AG08396 (cell line): Measurements from ENCODE around the gene HBS1L.

Source experiments
- DNase-seq: peaks from one replicate; pipeline ENCODE4 v3.0.0; 2012; ENCODE audit warnings: low spot score, mixed read lengths

The HBS1L gene

DNA sequence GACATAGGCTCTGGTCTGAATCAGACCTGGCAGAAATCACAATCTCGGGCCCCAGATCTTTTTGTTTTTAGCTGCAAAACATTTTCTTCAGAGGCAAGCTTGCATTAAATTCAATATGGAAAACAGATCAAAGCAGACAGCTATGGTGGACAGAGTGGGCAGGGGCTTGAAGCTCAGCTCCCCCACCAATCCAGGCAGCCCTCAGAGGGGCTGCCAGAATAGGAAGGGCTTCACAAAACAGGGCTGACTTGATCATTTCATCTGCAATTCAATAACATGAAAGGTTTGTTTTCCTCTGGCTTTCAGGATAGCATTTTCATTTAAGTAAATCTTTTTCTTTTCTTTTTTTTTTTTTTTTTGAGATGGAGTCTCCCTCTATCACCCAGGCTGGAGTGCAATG lies 55.5 kb downstream of the HBS1L start:
- no peak for DNase-seq

DNA sequence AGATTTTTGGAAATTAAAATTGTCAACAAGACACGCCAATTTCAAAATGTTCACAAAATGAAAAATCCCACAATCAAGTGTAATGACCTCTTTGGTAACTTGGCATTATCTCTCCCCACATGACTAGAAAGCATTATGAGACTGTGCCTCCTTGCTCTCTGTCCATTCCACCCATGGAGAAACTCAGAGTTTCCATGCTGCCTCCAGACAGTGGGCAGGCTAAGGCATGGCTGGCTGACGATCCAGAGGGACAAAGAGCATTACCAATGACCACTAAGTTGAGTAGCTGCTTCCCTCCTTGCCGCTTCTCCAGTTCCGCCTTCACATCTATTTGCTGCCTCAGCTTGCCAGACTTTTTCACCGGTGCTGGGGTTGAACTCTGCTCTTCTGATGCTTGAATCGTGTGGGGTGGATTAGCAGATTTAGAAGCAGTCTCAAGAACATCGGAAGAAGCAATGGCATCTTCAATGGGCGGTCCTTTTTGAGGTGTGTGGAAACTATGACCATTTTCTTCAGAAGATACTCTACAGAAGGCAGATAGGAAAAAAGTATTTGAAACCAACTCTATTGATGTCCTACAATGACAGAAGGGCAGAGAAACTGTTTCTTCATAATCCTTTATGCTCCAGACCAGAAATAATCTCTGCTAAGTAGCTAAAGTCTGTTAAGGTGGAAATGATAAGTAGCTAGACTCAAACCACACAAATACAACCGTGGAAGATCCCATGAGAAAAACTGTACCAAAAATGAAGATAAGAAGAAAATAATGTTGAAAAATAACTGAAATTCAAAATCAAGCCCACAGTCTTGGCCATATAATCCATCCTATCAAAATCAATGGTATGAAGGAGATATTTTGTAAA lies 57.3 kb downstream of the HBS1L start:
- DNase-seq = no peak

DNA sequence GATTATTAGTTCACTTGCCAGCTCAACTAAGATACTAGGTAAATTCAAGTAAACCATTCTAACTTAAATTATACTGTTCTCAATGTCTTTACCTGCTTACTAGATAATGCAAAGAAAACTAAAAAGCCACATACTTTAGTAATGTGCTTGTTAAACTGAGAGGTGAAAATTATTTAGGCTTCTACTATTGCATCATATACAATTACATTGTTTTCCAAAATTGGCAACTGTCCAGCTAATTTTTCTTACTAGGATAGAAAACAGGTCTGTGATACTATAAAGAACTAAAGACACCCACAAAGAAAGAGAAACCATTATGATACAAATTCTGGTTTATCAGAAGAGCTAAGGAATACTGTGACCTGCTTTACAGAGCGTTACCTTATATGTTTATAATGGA lies 59.1 kb downstream of the HBS1L start:
- no peak for DNase-seq

DNA sequence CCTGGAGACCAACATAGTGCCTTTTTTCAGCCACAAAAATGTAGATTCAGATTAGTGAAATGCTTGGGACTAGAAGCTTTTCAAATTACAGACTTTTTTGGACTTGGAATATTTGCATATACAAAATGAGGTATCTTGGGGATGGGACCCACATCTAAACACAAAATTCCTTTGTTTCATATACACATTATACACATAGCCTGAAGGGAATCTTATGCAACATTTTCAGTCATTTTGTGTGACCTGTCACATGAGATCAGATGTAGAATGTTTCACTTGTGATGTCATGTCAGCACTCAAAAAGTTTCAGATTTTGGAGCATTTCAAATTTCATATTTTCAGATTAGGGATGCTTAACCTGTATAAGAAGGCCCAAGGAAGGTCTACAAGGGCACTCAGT lies 60.2 kb downstream of the HBS1L start:
- DNase-seq = no peak

DNA sequence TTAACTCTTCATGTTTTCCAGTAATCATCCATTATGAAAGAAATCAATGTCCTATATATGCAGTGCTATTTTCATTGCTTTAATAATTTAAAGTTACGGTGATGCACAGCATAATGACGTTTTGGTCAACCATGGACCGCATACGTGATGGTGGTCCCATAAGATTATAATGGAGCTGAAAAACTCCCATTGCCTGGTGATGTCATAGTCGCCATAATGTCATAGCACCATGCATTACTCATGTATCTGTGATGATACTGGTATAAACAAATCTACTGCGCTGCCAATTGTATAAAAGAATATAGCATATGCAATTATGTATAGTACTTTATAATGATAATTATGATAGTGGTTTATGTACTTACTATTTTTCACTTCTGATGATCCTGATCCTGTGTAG lies 62.5 kb downstream of the HBS1L start:
- no peak for DNase-seq

DNA sequence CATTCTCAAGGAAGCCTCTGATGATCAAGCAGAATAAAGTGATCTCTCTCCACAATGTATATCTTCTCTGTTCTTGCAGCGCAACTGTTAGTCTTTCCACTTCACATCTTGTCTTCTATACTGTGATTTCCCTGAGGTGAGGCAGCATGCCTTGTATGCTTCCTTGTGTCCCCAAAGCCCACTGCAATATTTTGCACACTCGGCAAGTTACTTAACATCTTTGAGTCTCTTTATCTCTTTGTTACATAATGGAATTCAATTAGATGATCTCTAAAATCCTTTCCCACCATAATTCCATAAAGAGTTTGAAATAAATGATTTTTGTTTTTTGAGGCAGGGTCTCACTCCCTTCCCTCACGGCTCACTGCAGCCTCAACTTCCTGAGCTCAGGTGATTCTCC lies 64.4 kb downstream of the HBS1L start:
- no peak for DNase-seq

DNA sequence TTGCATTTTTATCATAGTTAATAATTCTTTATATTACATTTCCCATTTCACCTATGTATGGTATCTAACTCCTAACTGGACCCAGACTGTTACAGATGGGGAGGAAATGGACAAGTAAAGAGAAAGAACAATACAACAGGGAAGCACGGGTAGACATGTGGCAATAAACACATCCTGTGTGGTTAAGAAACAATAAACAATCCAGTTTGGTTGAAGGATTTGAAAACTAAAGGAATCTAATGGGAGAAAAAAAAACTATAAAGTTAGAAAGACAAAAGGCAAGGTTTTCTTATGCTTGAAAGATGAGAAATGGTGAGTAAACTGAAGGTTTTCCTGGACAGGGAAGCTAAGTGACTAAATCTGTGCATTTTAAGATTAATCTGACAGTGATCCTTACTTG lies 69.8 kb downstream of the HBS1L start:
- peak; percentile 6 for DNase-seq

DNA sequence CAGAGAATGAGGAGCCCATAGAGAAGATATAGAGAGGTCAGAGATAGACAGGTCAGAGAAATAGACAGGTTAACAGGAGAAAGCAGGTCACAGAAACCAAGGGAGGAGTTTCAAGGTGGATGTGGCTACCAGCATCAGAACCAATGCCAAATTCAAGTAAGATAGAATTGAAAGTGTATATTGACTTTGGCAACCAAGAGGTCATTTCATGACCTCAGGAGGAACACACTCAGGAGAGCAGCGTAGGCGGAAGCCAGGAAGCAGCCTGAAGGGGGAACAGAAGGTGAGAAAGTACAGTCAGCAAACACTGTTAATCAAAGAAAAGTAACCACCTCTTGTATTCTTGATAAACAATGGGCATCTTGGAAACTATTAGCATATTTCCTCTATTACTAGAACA lies 70.8 kb downstream of the HBS1L start:
- no peak for DNase-seq

DNA sequence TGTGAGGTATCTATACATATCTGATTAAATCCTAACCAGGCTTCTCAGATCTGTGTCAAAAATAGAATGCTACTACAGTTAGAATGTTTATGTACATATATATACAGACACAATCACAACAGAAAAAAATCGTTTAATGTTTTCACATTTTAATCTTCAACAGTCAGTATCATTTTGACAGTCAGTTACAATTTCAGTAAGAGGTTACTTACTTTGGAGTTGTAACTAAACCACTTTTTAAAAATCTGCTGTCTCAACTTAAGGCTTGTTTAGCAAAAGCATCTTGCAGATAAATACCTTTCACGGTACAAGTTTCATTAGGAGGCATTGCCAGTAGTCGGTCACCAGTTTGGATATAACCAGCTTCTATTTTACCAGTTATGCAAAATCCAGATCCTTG lies 72.5 kb downstream of the HBS1L start:
- DNase-seq = no peak

DNA sequence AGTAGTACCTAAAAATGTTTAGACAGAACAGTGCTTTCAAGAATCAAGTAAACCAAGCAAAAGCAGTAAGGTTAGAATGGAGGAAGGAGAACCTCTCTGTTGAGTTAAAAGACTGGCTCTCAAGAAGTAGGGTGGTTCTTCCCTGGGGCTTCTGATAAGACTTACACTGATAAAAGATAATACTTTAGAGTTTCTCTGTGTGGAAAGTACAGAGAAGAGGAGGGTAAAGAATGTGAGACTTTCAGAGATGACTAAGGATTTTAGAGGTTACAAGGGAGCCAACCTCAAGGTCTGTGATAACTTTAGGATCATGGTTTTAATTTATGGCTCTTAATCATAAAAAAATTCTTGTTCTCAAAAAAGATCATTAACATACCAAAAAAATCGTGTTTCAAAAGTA lies 73.8 kb downstream of the HBS1L start:
- DNase-seq = no peak

DNA sequence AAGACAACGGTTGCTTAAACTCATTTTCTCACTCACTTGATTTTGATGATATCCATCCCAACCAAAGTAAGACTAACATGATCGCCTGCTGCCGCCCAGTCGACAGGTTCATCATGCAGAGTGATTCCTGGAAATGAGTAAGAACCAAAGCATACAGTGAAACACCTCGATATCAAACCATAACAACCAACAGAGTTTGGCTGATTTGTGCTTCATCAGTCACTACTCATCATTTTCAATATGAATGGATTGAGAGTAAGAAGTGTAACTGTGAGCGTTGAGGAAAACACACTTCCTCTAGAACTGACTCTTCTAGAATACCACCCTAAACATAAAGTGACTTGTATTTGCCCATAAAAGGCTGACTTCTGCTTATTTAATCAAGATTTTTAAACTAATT lies 75.5 kb downstream of the HBS1L start:
- no peak for DNase-seq

DNA sequence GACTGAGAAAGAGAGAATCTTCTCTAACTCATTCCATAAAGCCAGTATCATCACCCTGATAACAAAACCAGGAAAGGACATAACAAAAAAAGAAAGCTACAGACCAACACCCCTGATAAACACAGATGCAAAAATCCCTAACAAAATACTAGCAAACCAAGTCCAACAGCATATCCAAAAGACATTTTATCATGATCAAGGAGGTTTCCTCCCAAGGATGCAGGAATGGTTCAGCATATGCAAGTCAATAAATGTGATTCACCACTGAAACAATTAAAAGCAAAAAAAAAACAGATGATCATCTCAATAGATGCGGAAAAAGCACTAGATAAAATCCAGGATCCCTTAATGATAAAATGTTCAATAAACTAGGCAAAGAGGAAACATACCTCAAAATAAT lies 80.3 kb downstream of the HBS1L start:
- no peak for DNase-seq

DNA sequence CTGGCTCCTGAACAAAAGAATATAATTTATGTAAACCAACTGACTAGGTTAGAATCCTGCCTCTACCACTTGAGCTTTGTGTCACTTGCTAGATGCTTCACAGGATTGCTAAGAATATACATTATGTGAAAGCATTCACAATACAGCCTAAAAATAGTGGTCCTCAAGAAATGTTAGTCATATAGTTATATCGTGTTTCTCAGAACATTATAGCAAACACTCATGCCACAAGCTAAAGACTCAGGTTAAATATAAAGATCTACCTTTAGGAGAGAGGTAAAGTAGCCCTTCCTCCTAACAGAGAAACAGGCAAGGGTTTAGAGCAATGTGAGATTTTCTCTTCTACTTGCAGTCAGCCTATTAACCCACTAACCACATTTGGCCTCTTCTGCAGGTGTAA lies 86.9 kb downstream of the HBS1L start:
- DNase-seq = no peak

DNA sequence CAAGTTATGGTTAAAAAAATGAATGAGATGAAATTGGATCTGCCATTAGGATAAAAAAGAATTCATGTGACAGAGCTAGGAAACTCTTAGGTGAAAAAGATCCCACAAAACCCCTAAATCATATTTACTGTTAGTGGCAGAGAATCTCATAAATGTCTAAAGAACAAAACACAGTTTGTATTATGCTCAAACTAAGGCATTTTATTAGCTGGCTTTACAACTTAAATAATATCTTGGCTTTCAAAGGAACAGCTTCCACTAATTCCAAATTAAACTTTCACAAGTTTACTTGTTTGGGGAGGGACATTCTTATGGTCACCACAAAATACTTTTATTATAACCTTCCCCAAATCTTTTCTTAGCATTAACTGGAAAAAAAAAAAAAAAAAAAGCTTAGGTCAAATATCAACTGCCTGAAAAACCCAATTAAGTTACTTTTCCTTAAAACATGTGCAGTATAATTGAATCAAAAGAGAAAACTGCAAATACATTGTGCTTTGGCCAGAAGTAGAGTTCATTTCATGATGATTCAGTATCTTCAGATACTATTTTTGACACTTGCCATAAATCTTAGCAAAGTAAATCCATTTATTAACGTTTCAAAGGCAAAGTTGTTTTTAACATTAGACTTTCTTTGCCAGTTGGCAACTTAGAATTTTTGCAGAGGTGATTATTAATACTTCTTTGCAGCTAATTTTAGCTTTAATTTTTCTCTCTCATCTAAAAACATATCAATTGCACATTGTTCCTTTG lies 90.0 kb downstream of the HBS1L start:
- DNase-seq = no peak

DNA sequence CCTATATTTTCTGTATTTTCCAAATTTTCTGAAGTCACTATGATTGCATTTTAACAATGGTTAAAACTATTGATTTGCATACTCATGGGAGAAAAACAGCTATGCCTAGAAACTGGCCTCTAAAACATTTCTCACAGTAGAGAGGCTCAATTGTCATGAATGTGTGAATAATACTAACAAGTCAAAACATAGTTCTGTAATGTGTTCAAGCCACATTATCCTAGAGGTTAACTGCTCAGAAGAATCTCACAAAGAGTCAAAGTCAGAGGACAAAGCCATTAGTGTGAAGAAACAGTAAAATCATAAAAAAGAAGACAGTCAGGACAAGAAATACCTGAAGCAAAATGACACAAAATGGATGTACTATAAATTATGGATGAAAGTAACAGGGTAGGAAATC lies 92.2 kb downstream of the HBS1L start:
- DNase-seq = no peak

DNA sequence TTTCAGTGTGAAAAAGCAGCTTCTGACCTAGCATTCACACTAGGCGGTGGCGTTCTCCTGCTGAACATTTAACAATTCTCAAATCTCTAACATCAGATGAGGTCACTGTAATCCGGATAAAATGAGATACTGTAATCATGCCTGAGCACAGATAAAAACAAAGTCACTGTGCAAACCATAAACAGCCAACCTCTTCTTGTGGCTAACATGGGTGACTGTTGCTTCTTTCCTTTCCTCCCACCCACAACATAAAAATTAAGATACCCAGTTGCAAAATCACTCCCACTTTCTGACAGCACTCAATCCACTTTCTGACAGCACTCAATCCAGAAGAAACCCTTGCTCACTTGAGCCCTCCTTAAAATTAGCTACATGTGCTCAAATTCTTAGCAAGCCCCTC lies 93.3 kb downstream of the HBS1L start:
- DNase-seq = no peak

DNA sequence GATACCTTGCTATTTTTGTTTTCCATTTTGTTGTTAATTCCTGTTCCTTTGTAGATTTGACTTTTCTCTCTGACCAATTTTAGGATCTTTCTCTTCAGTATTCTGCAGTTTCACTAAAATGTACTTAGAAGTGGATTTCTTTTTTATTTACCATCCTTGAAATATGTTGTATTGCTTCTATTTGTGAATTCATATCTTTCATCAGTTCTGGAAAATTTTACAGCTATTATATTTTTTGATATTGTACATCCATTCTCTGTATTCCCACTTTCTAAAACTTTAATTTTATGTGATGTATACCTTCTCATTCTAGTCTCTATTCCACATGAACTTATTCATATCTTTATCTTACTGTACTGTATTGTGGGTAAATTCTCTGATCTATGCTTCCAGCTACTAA lies 95.0 kb downstream of the HBS1L start:
- no peak for DNase-seq

DNA sequence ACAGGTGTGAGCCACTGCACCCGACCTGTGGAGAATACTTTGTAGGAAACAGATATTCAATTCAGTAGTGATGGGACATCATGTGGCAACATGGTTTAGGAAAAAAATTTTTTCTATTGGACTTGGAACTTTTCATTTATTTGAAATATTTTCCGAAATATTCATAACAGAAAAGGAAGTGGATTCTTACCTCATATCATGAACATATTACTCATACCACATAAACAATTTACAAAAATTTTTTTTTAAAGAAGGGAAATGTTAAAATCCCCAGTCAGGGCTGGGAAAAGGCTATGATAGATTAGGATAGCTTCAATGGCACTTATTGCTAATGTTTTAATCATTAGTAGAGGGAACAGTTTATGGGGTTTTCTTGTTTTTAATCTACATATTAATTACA lies 97.9 kb downstream of the HBS1L start:
- no peak for DNase-seq

DNA sequence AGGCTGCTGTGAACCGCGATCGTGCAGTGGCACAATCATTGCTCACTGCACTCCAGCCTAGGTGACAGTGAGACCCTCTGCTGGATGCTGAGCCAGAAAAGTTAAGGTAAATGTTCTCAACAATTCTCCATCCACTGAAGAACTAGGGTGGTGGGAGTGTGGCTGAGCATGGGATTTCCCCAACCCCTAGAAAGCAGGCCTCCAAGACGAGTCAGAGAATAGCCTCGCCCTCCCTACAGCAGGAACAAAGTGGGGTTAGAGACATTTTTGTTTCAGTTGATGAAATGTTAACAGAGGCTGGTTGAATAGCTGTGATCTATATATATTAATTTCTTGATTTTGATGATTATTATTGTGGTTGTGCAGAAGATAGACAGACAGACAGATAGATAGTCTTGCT lies 98.6 kb downstream of the HBS1L start:
- no peak for DNase-seq

DNA sequence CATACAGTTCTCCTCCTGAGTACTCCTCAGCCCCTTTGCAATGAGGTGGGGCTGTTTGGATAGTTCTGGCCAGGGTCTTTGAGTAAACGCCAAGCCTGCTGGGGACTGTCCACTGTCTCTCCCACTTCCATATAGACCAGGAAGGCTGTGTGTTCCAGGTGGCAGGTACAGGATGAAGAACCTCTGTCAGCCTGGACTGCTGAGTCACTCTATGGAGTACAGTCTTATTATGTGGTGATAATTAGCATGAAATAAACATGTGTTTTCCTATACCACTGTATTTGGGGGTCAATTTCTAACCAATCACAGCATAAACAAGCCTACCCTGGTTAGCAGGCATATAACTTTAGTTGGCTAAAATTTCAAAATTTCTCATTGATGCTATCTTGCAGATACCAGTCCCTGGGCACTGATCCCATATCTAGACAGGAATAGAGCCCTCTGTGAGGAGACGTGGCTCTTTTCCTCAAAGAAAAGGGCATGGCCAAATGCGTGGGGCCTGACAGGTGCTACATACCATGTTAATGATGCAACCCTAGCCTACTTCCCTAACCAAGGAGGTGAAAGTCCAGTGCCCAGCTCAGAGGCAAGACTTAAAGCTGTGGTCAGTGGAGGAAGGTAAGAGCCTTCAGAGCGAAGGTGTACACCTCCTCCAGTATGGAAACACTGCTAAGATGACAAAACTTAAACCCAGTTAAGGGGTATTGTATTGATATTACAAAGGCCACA lies 100.2 kb downstream of the HBS1L start:
- no peak for DNase-seq

DNA sequence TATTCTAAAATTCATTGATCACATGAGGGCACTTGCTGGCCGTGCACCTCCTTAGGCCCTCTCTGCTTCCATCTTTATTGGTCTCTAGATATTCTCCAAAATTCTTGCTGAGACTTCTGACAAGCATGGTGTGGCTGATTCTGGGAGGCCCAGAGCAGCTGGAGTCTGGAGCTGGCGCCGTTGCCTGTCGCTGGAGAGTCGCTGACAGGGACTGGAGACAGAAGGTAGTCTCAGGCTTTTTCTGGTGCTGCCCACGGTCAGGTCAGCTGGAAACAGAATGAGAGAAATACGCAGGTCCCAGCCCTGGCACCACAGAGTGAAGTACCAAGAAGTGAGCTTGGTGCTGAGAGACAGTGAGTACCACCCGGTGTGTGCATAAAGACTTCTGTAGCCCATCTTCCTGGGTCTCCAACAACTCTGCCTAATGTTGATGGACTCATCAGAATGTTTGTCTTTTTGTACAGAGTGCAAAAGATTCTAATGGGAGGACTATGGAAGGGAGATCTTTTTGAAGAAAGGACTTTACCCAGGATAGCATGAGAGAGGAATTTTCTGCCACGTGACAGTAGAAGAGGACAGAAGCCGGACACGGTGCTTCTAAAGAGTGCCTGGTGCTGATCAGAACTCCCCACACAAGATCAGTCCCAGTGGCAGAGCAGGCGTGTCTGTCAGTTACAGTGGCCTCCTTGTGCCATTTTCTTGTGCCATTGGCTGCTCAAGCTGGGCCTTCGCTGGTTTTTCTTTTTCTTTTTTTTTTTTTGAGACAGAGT lies 102.9 kb downstream of the HBS1L start:
- DNase-seq = no peak

DNA sequence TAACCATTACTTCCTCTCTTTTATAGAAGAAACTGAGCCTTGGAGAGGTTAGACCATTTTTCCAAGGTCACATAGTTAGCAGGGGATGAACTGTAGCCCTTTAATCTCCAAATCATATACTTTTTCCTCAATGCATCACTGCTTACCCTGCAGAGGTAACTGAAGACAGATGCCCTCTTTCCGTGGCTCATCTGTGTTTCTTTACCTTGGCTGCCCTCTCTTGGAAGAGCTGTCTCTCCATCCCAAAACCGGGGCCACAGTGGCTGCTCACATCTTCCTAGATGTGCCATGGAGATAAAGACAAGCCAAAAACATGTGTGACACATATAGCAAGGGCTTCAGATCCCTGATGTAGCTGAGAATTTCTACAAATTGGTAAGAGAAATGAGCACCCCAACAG lies 104.1 kb downstream of the HBS1L start:
- no peak for DNase-seq
